IMR-90 (cell line): ENCODE data around the gene PIR. TPM values are rescaled to one million over a fixed set of nuclear protein-coding genes. Genes with fewer than 3 reads are reported as not detected.

Experiments
- ATAC-seq: fragments of 200-7000 bp; cut with Tn5 transposase; 2 replicates; pipeline ENCODE4 v1.9.1; 2020; ENCODE audit warnings: low read depth, mild to moderate bottlenecking, moderate library complexity
- BruUV-seq: library from RNA; stranded (reverse); fragments of 400-500 nt; replicated peaks from 2 replicates; lab custom pipeline; 2021; lab: Mats Ljungman, UMichigan
- CTCF ChIA-PET: fragments of 300-600 bp; formaldehyde crosslinking; extraction: SDS; loops from one replicate; lab custom pipeline; 2021; ENCODE audit warnings: antibody characterized with exemption; lab: Yijun Ruan, JAX
- POLR2A ChIA-PET: fragments of 300-600 bp; sonication (Branson Sonifier 250); formaldehyde crosslinking; loops from one replicate; lab custom pipeline; 2022; ENCODE audit warnings: antibody characterized with exemption; ENCODE audit not compliant: unreplicated experiment; lab: Charles Lee
- DNase-seq: peaks from one replicate; pipeline ENCODE4 v3.0.0; 2013
- H2AFZ ChIP-seq: replicated peaks from 2 replicates; pipeline ENCODE3; 2013; ENCODE audit warnings: low read length, mild to moderate bottlenecking; ENCODE audit not compliant: poor library complexity
- H2AK5ac ChIP-seq: 2 replicates; pipeline ENCODE4 v1.6.1; 2013; ENCODE audit warnings: low read depth, low read length, inconsistent platforms
- H2AK9ac ChIP-seq: replicated peaks from 2 replicates; pipeline ENCODE3; 2013; ENCODE audit warnings: mild to moderate bottlenecking, low read depth, low read length, moderate library complexity; ENCODE audit not compliant: poor library complexity
- H2BK120ac ChIP-seq: 2 replicates; pipeline ENCODE4 v1.6.1; 2013; ENCODE audit warnings: low read depth, low read length, inconsistent platforms
- H2BK15ac ChIP-seq: 3 replicates; pipeline ENCODE4 v1.6.1; 2013; ENCODE audit warnings: low read depth, low read length, inconsistent platforms
- H2BK20ac ChIP-seq: 2 replicates; pipeline ENCODE4 v1.6.1; 2013; ENCODE audit warnings: low read depth, mild to moderate bottlenecking, inconsistent platforms, low read length, moderate library complexity
- H2BK5ac ChIP-seq: 2 replicates; pipeline ENCODE4 v1.6.1; 2013; ENCODE audit warnings: mild to moderate bottlenecking, low read depth, low read length, inconsistent platforms; ENCODE audit not compliant: poor library complexity, severe bottlenecking
- H3K14ac ChIP-seq: replicated peaks from 2 replicates; pipeline ENCODE4 v1.6.1; 2013; ENCODE audit warnings: low read depth, low read length, inconsistent platforms
- H3K18ac ChIP-seq: 2 replicates; pipeline ENCODE4 v1.6.1; 2013; ENCODE audit warnings: low read depth, low read length, control low read depth
- H3K23ac ChIP-seq: 2 replicates; pipeline ENCODE4 v1.6.1; 2013; ENCODE audit warnings: low read depth, low read length, inconsistent platforms
- H3K27ac ChIP-seq: 2 replicates; pipeline ENCODE4 v1.5.1; 2013; ENCODE audit warnings: mild to moderate bottlenecking, control low read depth, low read length; ENCODE audit not compliant: insufficient read depth
- H3K27me3 ChIP-seq: 2 replicates; pipeline ENCODE4 v1.6.1; 2013; ENCODE audit warnings: low read length; ENCODE audit not compliant: control insufficient read depth, insufficient read depth
- H3K36me3 ChIP-seq: 2 replicates; pipeline ENCODE4 v1.6.1; 2013; ENCODE audit warnings: low read length, mixed read lengths; ENCODE audit not compliant: control insufficient read depth, insufficient read depth
- H3K4ac ChIP-seq: 2 replicates; pipeline ENCODE4 v1.6.1; 2013; ENCODE audit warnings: low read depth, low read length, inconsistent platforms
- H3K4me1 ChIP-seq: 2 replicates; pipeline ENCODE4 v1.6.1; 2013; ENCODE audit warnings: low read length, mixed read lengths; ENCODE audit not compliant: control insufficient read depth, insufficient read depth
- H3K4me2 ChIP-seq: 2 replicates; pipeline ENCODE4 v1.6.1; 2013; ENCODE audit warnings: low read depth, mild to moderate bottlenecking, control low read depth, low read length, moderate library complexity
- H3K4me3 ChIP-seq: 2 replicates; pipeline ENCODE4 v1.5.1; 2013; ENCODE audit warnings: low read depth, mild to moderate bottlenecking, control low read depth, low read length, moderate library complexity; ENCODE audit not compliant: insufficient read depth
- H3K56ac ChIP-seq: 2 replicates; pipeline ENCODE4 v1.6.1; 2013; ENCODE audit warnings: low read length, inconsistent platforms; ENCODE audit not compliant: insufficient read depth; ENCODE audit errors: extremely low read depth
- H3K79me1 ChIP-seq, 2 experiments: 2 replicates each; pipeline ENCODE4 v1.6.1; 2013; ENCODE audit warnings: low read length in 2 of 2, inconsistent platforms in 1 of 2, low read depth in 1 of 2
- H3K9ac ChIP-seq: 2 replicates; pipeline ENCODE4 v1.6.1; 2013; ENCODE audit warnings: low read depth, low read length, control low read depth
- H3K9me1 ChIP-seq: 2 replicates; pipeline ENCODE4 v1.6.1; 2013; ENCODE audit warnings: low read length, inconsistent platforms; ENCODE audit not compliant: insufficient read depth
- H3K9me3 ChIP-seq: 2 replicates; pipeline ENCODE4 v1.6.1; 2013; ENCODE audit warnings: low read length; ENCODE audit not compliant: control insufficient read depth, insufficient read depth
- H4K20me1 ChIP-seq: 2 replicates; pipeline ENCODE4 v1.6.1; 2013; ENCODE audit warnings: low read length, inconsistent platforms; ENCODE audit not compliant: insufficient read depth
- H4K5ac ChIP-seq: 2 replicates; pipeline ENCODE4 v1.6.1; 2013; ENCODE audit warnings: mild to moderate bottlenecking, low read depth, low read length, control low read depth
- H4K8ac ChIP-seq, 2 experiments: 2 replicates each; pipeline ENCODE4 v1.6.1; 2013; ENCODE audit warnings: low read depth in 2 of 2, low read length in 2 of 2, control low read depth in 1 of 2, inconsistent platforms in 1 of 2
- H4K91ac ChIP-seq: 2 replicates; pipeline ENCODE4 v1.6.1; 2013; ENCODE audit warnings: low read depth, low read length, inconsistent platforms; ENCODE audit not compliant: insufficient read depth
- FOS ChIP-seq: fragments of 150-350 bp; IDR thresholded peaks from 2 replicates; pipeline ENCODE4 v1.6.1; 2016; ENCODE audit warnings: low read depth, low read length
- NFE2L2 ChIP-seq: fragments of 150-350 bp; IDR thresholded peaks from 2 replicates; pipeline ENCODE4 v1.6.1; 2016; ENCODE audit warnings: low read depth, mild to moderate bottlenecking, low read length
- WGBS, 2 experiments: methylation state at CpG; one replicate each; pipeline versions ENCODE4 v1.1.5 to v1.1.7; 2013; ENCODE audit warnings: missing lambda C conversion rate in 2 of 2; ENCODE audit not compliant: insufficient read length in 1 of 2; ENCODE audit errors: extremely low coverage in 2 of 2; 5-methylcytosine and 5-hydroxymethylcytosine counted together
- dilution Hi-C: fragments of 300-500 bp; cut with HindIII; formaldehyde crosslinking; loops from one replicate; pipeline ENCODE4 v1.14.3; 2018; ENCODE audit warnings: low sequenced_read_pairs; ENCODE audit not compliant: unreplicated experiment
- in situ Hi-C: fragments of 300-500 bp; cut with MboI; formaldehyde crosslinking; loops from 3 replicates; pipeline ENCODE4 v1.14.3; 2019; ENCODE audit warnings: low sequenced_read_pairs, inconsistent platforms, mixed read lengths
- intact Hi-C: fragments of 100-400 bp; cut with micrococcal nuclease; formaldehyde crosslinking; loops from 2 replicates; pipeline ENCODE4 v1.10.0; 2022
- polyA plus RNA-seq, 3 experiments: library from polyadenylated mRNA; depleted of rRNA; stranded (reverse); fragments of >200 nt; gene quantifications; 2 replicates each; pipeline ENCODE4 v1.2.3, GENCODE V29; 2012; ENCODE audit warnings: low replicate concordance in 1 of 3
- total RNA-seq: library from RNA; depleted of rRNA; stranded (reverse); fragments of >200 nt; gene quantifications from 2 replicates; pipeline ENCODE4 v1.2.3, GENCODE V29; 2012

PIR gene
- total and polyA plus RNA-seq, 2 of the 4 experiments (the other 2 are of a cell fraction) = 5.7 to 8.7 TPM

GRCh38 chrX:15350329-15350996, 142.7 kb downstream of the PIR start:
- in situ Hi-C loops (no loop called here), dilution Hi-C loops (no loop called here), intact Hi-C loops (no loop called here)
- no peak overlapping the region for H3K4me3 ChIP-seq
- DNase-seq (no peak), ATAC-seq (no peak)
- H4K20me1 ChIP-seq = no peaks in the 10 kb centered on the region
- H3K27me3 ChIP-seq = peaks cover 3% of the 10 kb centered on the region; the same call in 1 of the 2 replicates
- no peak overlapping the region for H2BK20ac ChIP-seq
- H3K79me1 ChIP-seq = no peaks in the 10 kb centered on the region
- H2BK5ac ChIP-seq = no peak overlapping the region
- no peak overlapping the region for H3K18ac ChIP-seq
- no peak overlapping the region for H3K9ac ChIP-seq
- no peak overlapping the region for H2AK9ac ChIP-seq
- no peak overlapping the region for H3K27ac ChIP-seq
- H2AK5ac ChIP-seq = no peak overlapping the region
- H3K9me3 ChIP-seq = no peaks in the 10 kb centered on the region
- H3K56ac ChIP-seq = no peak overlapping the region
- no peak overlapping the region for H3K4me2 ChIP-seq
- WGBS, 2 experiments = 50% methylated on average over 1 of the region's 8 CpGs; no CpG with 5 or more reads in 1 of the 2 experiments
- H2AFZ ChIP-seq = no peak overlapping the region
- H3K23ac ChIP-seq = no peak overlapping the region
- no peak overlapping the region for H4K5ac ChIP-seq
- no peaks in the 10 kb centered on the region for H3K9me1 ChIP-seq
- H3K4me1 ChIP-seq = no peaks in the 10 kb centered on the region
- no peak overlapping the region for H2BK15ac ChIP-seq
- H3K4ac ChIP-seq = no peak overlapping the region
- H3K14ac ChIP-seq = no peak overlapping the region
- ChIA-PET CTCF (interaction anchor here (1.4 to 2.5 kb wide), 3 partner anchors 8 to 116 kb away, joined by 3 to 17 read pairs (median 6); no protein-coding TSS in a partner anchor), POLR2A (no interaction called here)
- no peaks in the 10 kb centered on the region for H3K36me3 ChIP-seq
- no peak overlapping the region for H4K91ac ChIP-seq
- no TSS peak for BruUV-seq
- H2BK120ac ChIP-seq = no peak overlapping the region
- no peak for TF ChIP-seq NFE2L2
- no peak for TF ChIP-seq FOS
- no peak overlapping the region for H4K8ac ChIP-seq
